GM12878 (cell line): ENCODE data around the gene NAALADL2. TPM values are rescaled to one million over a fixed set of nuclear protein-coding genes. Genes with fewer than 3 reads are reported as not detected.

Experiments
- ATAC-seq: fragments of 200-7000 bp; cut with Tn5 transposase; 3 replicates; pipeline ENCODE4 v1.9.1; 2020; ENCODE audit warnings: mild to moderate bottlenecking, moderate library complexity
- BruUV-seq: library from RNA; stranded (reverse); fragments of 400-500 nt; replicated peaks from 2 replicates; lab custom pipeline; 2021; lab: Mats Ljungman, UMichigan
- CTCF ChIA-PET: fragments of 300-600 bp; sonication (Branson Sonifier 250); formaldehyde crosslinking; extraction: SDS; loops from one replicate; lab custom pipeline; 2021; ENCODE audit warnings: inconsistent platforms; lab: Yijun Ruan, JAX
- POLR2A ChIA-PET: fragments of 350-600 bp; formaldehyde crosslinking; extraction: SDS; loops from one replicate; lab custom pipeline; 2021; ENCODE audit warnings: inconsistent platforms; lab: Charles Lee
- RAD21 ChIA-PET: fragments of 300-600 bp; sonication (Branson Sonifier 250); formaldehyde crosslinking; loops from one replicate; lab custom pipeline; 2023; ENCODE audit warnings: antibody characterized with exemption; ENCODE audit not compliant: unreplicated experiment; lab: Charles Lee
- SMC1A ChIA-PET: fragments of 300-600 bp; sonication (Branson Sonifier 250); formaldehyde crosslinking; loops from one replicate; lab custom pipeline; 2023; ENCODE audit not compliant: unreplicated experiment, uncharacterized antibody; lab: Charles Lee
- DNase-seq: peaks from one replicate; pipeline ENCODE4 v3.0.0-alpha.2; 2011; ENCODE audit warnings: low read depth, low spot score
- FAIRE-seq: peaks from 3 replicates; lab custom pipeline; 2011; peaks lifted over from hg19 to GRCh38; lab: Jason Lieb, UNC
- H2AFZ ChIP-seq: 2 replicates; pipeline ENCODE4 v1.6.0; 2011; ENCODE audit warnings: low read depth, low read length, control low read depth; ENCODE audit not compliant: control insufficient read depth
- H3K27ac ChIP-seq: 2 replicates; pipeline ENCODE4 v1.5.1; 2011; ENCODE audit warnings: control low read depth; ENCODE audit not compliant: control insufficient read depth, insufficient read depth
- H3K27me3 ChIP-seq, 2 experiments: replicated peaks in 1 of 2; 2 replicates each; pipeline versions ENCODE4 v1.6.0 to v1.6.1; 2011; ENCODE audit warnings: low read length in 1 of 2; ENCODE audit not compliant: control insufficient read depth in 2 of 2, insufficient read depth in 2 of 2
- H3K36me3 ChIP-seq, 2 experiments: 2 replicates each; pipeline ENCODE4 v1.5.1; 2011; ENCODE audit warnings: low read length in 1 of 2; ENCODE audit not compliant: control insufficient read depth in 2 of 2, insufficient read depth in 2 of 2
- H3K4me1 ChIP-seq: 2 replicates; pipeline ENCODE4 v1.6.1; 2011; ENCODE audit warnings: mild to moderate bottlenecking, low read length, moderate library complexity, mixed read lengths; ENCODE audit not compliant: control insufficient read depth, insufficient read depth
- H3K4me2 ChIP-seq: 2 replicates; pipeline ENCODE4 v1.6.0; 2011; ENCODE audit warnings: control low read depth; ENCODE audit not compliant: control insufficient read depth, insufficient read depth
- H3K4me3 ChIP-seq: fragments of 200-600 bp; sonication (generic); 2 replicates; pipeline ENCODE4 v1.5.1; 2016
- H3K79me2 ChIP-seq: 2 replicates; pipeline ENCODE4 v1.6.0; 2011; ENCODE audit warnings: low read length; ENCODE audit not compliant: control insufficient read depth, insufficient read depth
- H3K9ac ChIP-seq: 2 replicates; pipeline ENCODE4 v1.8.0; 2011; ENCODE audit warnings: low read length, control low read depth, mixed read lengths; ENCODE audit not compliant: control insufficient read depth, insufficient read depth
- H3K9me3 ChIP-seq: replicated peaks from 3 replicates; pipeline ENCODE4 v1.5.1; 2011; ENCODE audit warnings: mild to moderate bottlenecking, low read length; ENCODE audit not compliant: control insufficient read depth, insufficient read depth
- H4K20me1 ChIP-seq: 2 replicates; pipeline ENCODE4 v1.6.0; 2011; ENCODE audit not compliant: control insufficient read depth, insufficient read depth
- CREM ChIP-seq: IDR thresholded peaks from 2 replicates; pipeline ENCODE4 v1.6.1; 2014; ENCODE audit warnings: antibody characterized with exemption, low read depth
- EZH2 ChIP-seq: IDR thresholded peaks from 2 replicates; pipeline ENCODE4 v1.6.1; 2012; ENCODE audit warnings: low read depth, mild to moderate bottlenecking, control low read depth, inconsistent platforms, low read length, borderline replicate concordance; ENCODE audit not compliant: control insufficient read depth
- NFXL1 ChIP-seq: fragments of 450-650 bp; IDR thresholded peaks from 2 replicates; pipeline ENCODE4 v1.6.1; 2017; ENCODE audit warnings: antibody characterized with exemption, mild to moderate bottlenecking, borderline replicate concordance
- WGBS: methylation state at CpG from one replicate; pipeline ENCODE4 v1.1.6; 2016; ENCODE audit warnings: low lambda C conversion rate; ENCODE audit not compliant: insufficient replicate concordance, insufficient coverage; ENCODE audit errors: missing lambda C conversion rate; 5-methylcytosine and 5-hydroxymethylcytosine counted together
- in situ Hi-C: fragments of 300-500 bp; cut with MboI; formaldehyde crosslinking; loops from 9 replicates; pipeline ENCODE4 v1.14.3; 2018; ENCODE audit warnings: mixed read lengths
- intact Hi-C: fragments of 100-400 bp; cut with micrococcal nuclease; formaldehyde crosslinking; loops from one replicate; pipeline ENCODE4 v1.14.2; 2022; ENCODE audit not compliant: unreplicated experiment
- polyA plus RNA-seq, 11 experiments: library from polyadenylated mRNA; depleted of rRNA in 4 of 11; unstranded in 6 of 11; stranded (reverse) in 5 of 11; fragments of >200 nt; fragmentation: Nextera tagmentation in 4 of 11; fragmentation: Illumina TruSeq in 1 of 11; extraction: Ambion mirVana in 4 of 11; extraction: Trizol in 1 of 11; gene quantifications; 1 replicate in 1 of 11; 2 replicates in 10 of 11; pipeline versions ENCODE4 v1.2.1 to v1.2.3, GENCODE V29; 2011 to 2016; ENCODE audit warnings: inconsistent platforms in 2 of 11, missing spikeins in 2 of 11, low read depth in 1 of 11
- total RNA-seq, 4 experiments: library from RNA; depleted of rRNA in 3 of 4; stranded (reverse); fragments of >200 nt in 3 of 4; fragmentation: Illumina TruSeq in 1 of 4; extraction: Trizol in 1 of 4; gene quantifications; 2 replicates each; pipeline versions ENCODE4 v1.2.1 to v1.2.3, GENCODE V29; 2013 to 2021
- TF ChIP-seq, protein P1 (sequence below): fragments of 450-650 bp; IDR thresholded peaks from 2 replicates; pipeline ENCODE4 v1.6.1; 2017; ENCODE audit warnings: mild to moderate bottlenecking, moderate library complexity
- TF ChIP-seq, protein P2 (sequence below): IDR thresholded peaks from 2 replicates; pipeline ENCODE4 v1.6.1; 2011; ENCODE audit warnings: low read depth, mild to moderate bottlenecking, low read length, moderate library complexity, borderline replicate concordance; ENCODE audit errors: extremely low read depth

NAALADL2 gene
- total and polyA plus RNA-seq, 10 of the 15 experiments (the other 5 are each of a cell fraction or from before 2014, with no cell fraction given) = 0.06 to 10.8 (median 0.46) TPM

GRCh38 chr3:175735866-175736265, 876.7 kb downstream of the NAALADL2 start (continued):
- TF ChIP-seq, protein P1, sequence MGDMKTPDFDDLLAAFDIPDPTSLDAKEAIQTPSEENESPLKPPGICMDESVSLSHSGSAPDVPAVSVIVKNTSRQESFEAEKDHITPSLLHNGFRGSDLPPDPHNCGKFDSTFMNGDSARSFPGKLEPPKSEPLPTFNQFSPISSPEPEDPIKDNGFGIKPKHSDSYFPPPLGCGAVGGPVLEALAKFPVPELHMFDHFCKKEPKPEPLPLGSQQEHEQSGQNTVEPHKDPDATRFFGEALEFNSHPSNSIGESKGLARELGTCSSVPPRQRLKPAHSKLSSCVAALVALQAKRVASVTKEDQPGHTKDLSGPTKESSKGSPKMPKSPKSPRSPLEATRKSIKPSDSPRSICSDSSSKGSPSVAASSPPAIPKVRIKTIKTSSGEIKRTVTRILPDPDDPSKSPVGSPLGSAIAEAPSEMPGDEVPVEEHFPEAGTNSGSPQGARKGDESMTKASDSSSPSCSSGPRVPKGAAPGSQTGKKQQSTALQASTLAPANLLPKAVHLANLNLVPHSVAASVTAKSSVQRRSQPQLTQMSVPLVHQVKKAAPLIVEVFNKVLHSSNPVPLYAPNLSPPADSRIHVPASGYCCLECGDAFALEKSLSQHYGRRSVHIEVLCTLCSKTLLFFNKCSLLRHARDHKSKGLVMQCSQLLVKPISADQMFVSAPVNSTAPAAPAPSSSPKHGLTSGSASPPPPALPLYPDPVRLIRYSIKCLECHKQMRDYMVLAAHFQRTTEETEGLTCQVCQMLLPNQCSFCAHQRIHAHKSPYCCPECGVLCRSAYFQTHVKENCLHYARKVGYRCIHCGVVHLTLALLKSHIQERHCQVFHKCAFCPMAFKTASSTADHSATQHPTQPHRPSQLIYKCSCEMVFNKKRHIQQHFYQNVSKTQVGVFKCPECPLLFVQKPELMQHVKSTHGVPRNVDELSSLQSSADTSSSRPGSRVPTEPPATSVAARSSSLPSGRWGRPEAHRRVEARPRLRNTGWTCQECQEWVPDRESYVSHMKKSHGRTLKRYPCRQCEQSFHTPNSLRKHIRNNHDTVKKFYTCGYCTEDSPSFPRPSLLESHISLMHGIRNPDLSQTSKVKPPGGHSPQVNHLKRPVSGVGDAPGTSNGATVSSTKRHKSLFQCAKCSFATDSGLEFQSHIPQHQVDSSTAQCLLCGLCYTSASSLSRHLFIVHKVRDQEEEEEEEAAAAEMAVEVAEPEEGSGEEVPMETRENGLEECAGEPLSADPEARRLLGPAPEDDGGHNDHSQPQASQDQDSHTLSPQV = no peak
- TF ChIP-seq, all 136 proteins: peak for 0

- no peaks in the 10 kb centered on the region for H3K79me2 ChIP-seq
- no peak overlapping the region for H3K27ac ChIP-seq
- no TSS peak for BruUV-seq
- ChIA-PET CTCF (interaction anchor here (1.1 kb wide), 1 partner anchor 35 kb away, joined by 3 read pairs; no protein-coding TSS in a partner anchor), RAD21 (no interaction called here), SMC1A (no interaction called here), POLR2A (no interaction called here)
- in situ Hi-C loops = no loop called here
- TF ChIP-seq CREM (no peak), NFXL1 (no peak), EZH2 (no peak)
- TF ChIP-seq, protein P2, sequence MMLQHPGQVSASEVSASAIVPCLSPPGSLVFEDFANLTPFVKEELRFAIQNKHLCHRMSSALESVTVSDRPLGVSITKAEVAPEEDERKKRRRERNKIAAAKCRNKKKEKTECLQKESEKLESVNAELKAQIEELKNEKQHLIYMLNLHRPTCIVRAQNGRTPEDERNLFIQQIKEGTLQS = no peak
- no peaks in the 10 kb centered on the region for H4K20me1 ChIP-seq
- H3K4me2 ChIP-seq = no peak overlapping the region
- no peak for FAIRE-seq
- H3K9ac ChIP-seq = no peak overlapping the region
- no peaks in the 10 kb centered on the region for H3K27me3 ChIP-seq
- no peak for ATAC-seq
- H3K4me1 ChIP-seq = no peaks in the 10 kb centered on the region
- no peaks in the 10 kb centered on the region for H3K36me3 ChIP-seq
- intact Hi-C loops = no loop called here
- no peaks in the 10 kb centered on the region for H3K9me3 ChIP-seq
- DNase-seq = no peak
- H3K4me3 ChIP-seq = no peak overlapping the region
- no peak overlapping the region for H2AFZ ChIP-seq
- WGBS = 30% methylated on average over 7 of the region's 7 CpGs
Measured at GRCh38 chr3:175737646-175738572, 878.8 kb downstream of the NAALADL2 start.
